ENCODE measurements around the gene HDDC3. TPM values are rescaled to one million over a fixed set of nuclear protein-coding genes. Genes with fewer than 3 reads are reported as not detected.
A peak's percentile ranks its signal among the peaks of the same experiment; 100 is the strongest.

Gene HDDC3
- polyA plus RNA-seq, 3 donors: 11.6 to 19.7 (median 14.8) TPM

GRCh38 chr15:90907838-90908507 lies 24.4 kb downstream of the HDDC3 start:
- 74% methylated on average over 7 of the region's 9 CpGs for WGBS (ENCODE audit: insufficient coverage)
- Histone ChIP-seq H3K27me3 (ENCODE audit: control insufficient read depth in 2 of 2, insufficient read depth in 2 of 2, low read length in 2 of 2) (no peaks in the 10 kb centered on the region), H3K79me2 (ENCODE audit: insufficient read depth, low read length) (peaks cover 30% of the 10 kb centered on the region), H3K4me1 (ENCODE audit: control insufficient read depth in 1 of 2, insufficient read depth in 2 of 2, low read length in 2 of 2) (peaks cover 14 to 22% of the 10 kb centered on the region in 2 donors), H3K27ac (ENCODE audit: low read depth in 1 of 2, low read length in 2 of 2) (no peak overlapping the region), H3K9ac (ENCODE audit: insufficient read depth, low read length, poor library complexity, severe bottlenecking) (no peak overlapping the region), H3K4me3 (replicated peaks in 1 of 3; ENCODE audit: low read depth in 2 of 3, low read length in 3 of 3) (no peak overlapping the region), H3K36me3 (replicated peaks in 1 of 2; ENCODE audit: control insufficient read depth in 1 of 2, insufficient read depth in 2 of 2, low read length in 2 of 2) (peaks cover 78 to 82% of the 10 kb centered on the region in 2 donors), H4K20me1 (ENCODE audit: insufficient read depth, low read length) (peaks cover 42% of the 10 kb centered on the region), H3K4me2 (replicated peaks; ENCODE audit: extremely low read depth, low read length, poor library complexity, severe bottlenecking) (no peak overlapping the region), H2AFZ (ENCODE audit: insufficient read depth, low read depth, low read length, poor library complexity, severe bottlenecking) (no peak overlapping the region), H3K9me3 (replicated peaks in 1 of 2; ENCODE audit: control insufficient read depth in 1 of 2, insufficient read depth in 1 of 2, low read length in 2 of 2) (no peaks in the 10 kb centered on the region)
- Mint-ChIP-seq H3K36me3 (peaks cover 79 to 84% of the 10 kb centered on the region in 2 donors), H3K27me3 (ENCODE audit: low read depth in 3 of 3) (peaks cover 0 to 10% (median 4%) of the 10 kb centered on the region in 3 donors), H3K4me3 (no peak overlapping the region), H3K4me1 (peaks cover 20% of the 10 kb centered on the region), H3K9me3 (no peaks in the 10 kb centered on the region), H3K27ac (peak overlapping the region in 1 of 7 donors; percentile 50)
- no peak for TF ChIP-seq CTCF (IDR thresholded peaks at IDR 0.05)
- intact Hi-C loops (cut with micrococcal nuclease): no loop called here
- DNase-seq: no peak

GRCh38 chr15:90907051-90907660 lies 25.2 kb downstream of the HDDC3 start:
- Mint-ChIP-seq H3K27ac (peak overlapping the region in 1 of 7 donors; percentile 73), H3K27me3 (ENCODE audit: low read depth in 3 of 3) (peaks cover 0 to 10% (median 4%) of the 10 kb centered on the region in 3 donors), H3K4me3 (no peak overlapping the region), H3K36me3 (peaks cover 71 to 76% of the 10 kb centered on the region in 2 donors), H3K4me1 (peaks cover 14% of the 10 kb centered on the region), H3K9me3 (no peaks in the 10 kb centered on the region)
- H3K79me2 ChIP-seq (ENCODE audit: insufficient read depth, low read length): peaks cover 28% of the 10 kb centered on the region
- no peak for DNase-seq
- H3K27me3 ChIP-seq (ENCODE audit: control insufficient read depth in 2 of 2, insufficient read depth in 2 of 2, low read length in 2 of 2): no peaks in the 10 kb centered on the region
- H3K9ac ChIP-seq (ENCODE audit: insufficient read depth, low read length, poor library complexity, severe bottlenecking): no peak overlapping the region
- intact Hi-C loops (cut with micrococcal nuclease): no loop called here
- H3K36me3 ChIP-seq (replicated peaks in 1 of 2; ENCODE audit: control insufficient read depth in 1 of 2, insufficient read depth in 2 of 2, low read length in 2 of 2): peaks cover 70 to 74% of the 10 kb centered on the region in 2 donors
- no peak overlapping the region for H3K4me2 ChIP-seq (replicated peaks; ENCODE audit: extremely low read depth, low read length, poor library complexity, severe bottlenecking)
- H4K20me1 ChIP-seq (ENCODE audit: insufficient read depth, low read length): peaks cover 42% of the 10 kb centered on the region
- no peak overlapping the region for H2AFZ ChIP-seq (ENCODE audit: insufficient read depth, low read depth, low read length, poor library complexity, severe bottlenecking)
- 94% methylated on average over 10 of the region's 15 CpGs for WGBS (ENCODE audit: insufficient coverage)
- no peak overlapping the region for H3K27ac ChIP-seq (ENCODE audit: low read depth in 1 of 2, low read length in 2 of 2)
- peaks cover 9 to 17% of the 10 kb centered on the region in 2 donors for H3K4me1 ChIP-seq (ENCODE audit: control insufficient read depth in 1 of 2, insufficient read depth in 2 of 2, low read length in 2 of 2)
- H3K4me3 ChIP-seq (replicated peaks in 1 of 3; ENCODE audit: low read depth in 2 of 3, low read length in 3 of 3): no peak overlapping the region
- TF ChIP-seq CTCF (IDR thresholded peaks at IDR 0.05): no peak
- H3K9me3 ChIP-seq (replicated peaks in 1 of 2; ENCODE audit: control insufficient read depth in 1 of 2, insufficient read depth in 1 of 2, low read length in 2 of 2): no peaks in the 10 kb centered on the region
